ENCODE data around the gene ABHD12.

Gene ABHD12

GRCh38 chr20:25253606-25254275, 136.9 kb downstream of the ABHD12 start:
- no peak for FAIRE-seq

GRCh38 chr20:25252686-25253421, 137.8 kb downstream of the ABHD12 start:
- no peak for FAIRE-seq

GRCh38 chr20:25252230-25252651, 138.4 kb downstream of the ABHD12 start:
- no peak for FAIRE-seq

- no peak for FAIRE-seq
Measured at GRCh38 chr20:25251558-25251957, 139.1 kb downstream of the ABHD12 start.

- FAIRE-seq, result no peak
Measured at GRCh38 chr20:25251019-25251418, 139.6 kb downstream of the ABHD12 start.

GRCh38 chr20:25250508-25250907, 140.1 kb downstream of the ABHD12 start:
- no peak for FAIRE-seq
